ENCODE data around the gene CSRP1.
"Not testable (repeated sequence)": the region's sequence is repeated elsewhere in the genome, so short reads cannot be mapped to it uniquely, and the experiment has no call there.

The CSRP1 gene

GRCh38 chr1:201506557-201507359 lies at the start of gene CSRP1:
Gene CSRP1, minus strand, starts transcription at chr1:201507123. Its CDS starts 10,820 bp downstream, at chr1:201496303.
- H3K4me3 Mint-ChIP-seq = peak within 1 kb of the TSS; percentile 93
- H3K4me1 Mint-ChIP-seq (ENCODE audit: low read depth) = peaks cover 49% of the 10 kb centered on the region
- no peaks in the 10 kb centered on the region for H3K9me3 Mint-ChIP-seq (ENCODE audit: low read depth)
- H3K36me3 Mint-ChIP-seq = no peaks in the 10 kb centered on the region
- no peaks in the 10 kb centered on the region for H3K27me3 Mint-ChIP-seq
- peak within 1 kb of the TSS; percentile 91 for H3K27ac Mint-ChIP-seq

GRCh38 chr1:201555593-201555945 lies 48.6 kb upstream of the CSRP1 start:
- H3K9me3 Mint-ChIP-seq (ENCODE audit: low read depth) = no peaks in the 10 kb centered on the region
- peaks cover 3% of the 10 kb centered on the region for H3K4me1 Mint-ChIP-seq (ENCODE audit: low read depth)
- no peaks in the 10 kb centered on the region for H3K36me3 Mint-ChIP-seq
- no peaks in the 10 kb centered on the region for H3K27me3 Mint-ChIP-seq
- no peak overlapping the region for H3K27ac Mint-ChIP-seq
- no peak overlapping the region for H3K4me3 Mint-ChIP-seq

DNA sequence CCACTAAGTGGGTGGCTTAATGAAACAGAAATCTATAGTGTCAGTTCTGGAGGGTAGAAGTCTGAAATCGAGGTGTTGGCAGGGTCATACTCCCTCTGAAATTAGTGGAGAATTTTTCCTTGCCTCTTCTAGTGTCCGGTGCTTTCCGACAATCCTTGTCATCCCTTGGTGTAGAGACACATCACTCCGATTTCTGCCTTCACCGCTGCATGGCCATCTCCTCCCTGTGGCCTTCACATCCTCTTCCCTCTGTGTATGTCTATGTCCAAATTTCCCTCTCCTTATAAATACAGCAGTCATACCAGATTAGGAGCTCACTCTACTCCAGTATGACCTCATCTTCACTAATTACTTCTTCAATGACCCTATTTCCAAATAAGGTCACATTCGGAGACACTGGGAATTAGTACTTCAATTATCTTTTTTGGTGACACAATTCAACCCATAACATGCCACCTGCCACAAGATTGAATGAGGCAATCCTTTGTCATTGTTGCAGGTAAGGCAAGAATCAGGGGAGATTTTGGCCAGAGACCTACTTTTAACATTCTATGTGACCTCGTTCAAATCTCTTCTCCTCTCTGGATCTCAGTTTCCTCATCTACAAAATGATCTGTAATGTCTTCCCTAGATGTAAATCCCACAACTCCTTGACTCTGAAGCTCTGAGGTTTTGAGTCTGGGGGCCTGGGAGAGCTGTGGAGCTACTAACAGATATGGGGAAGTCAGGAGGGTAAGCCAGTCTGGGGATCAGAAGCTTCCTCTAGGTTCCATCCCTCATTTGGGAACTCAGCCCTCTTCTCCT lies 48.1 kb upstream of the CSRP1 start:
- no peak overlapping the region for H3K4me3 Mint-ChIP-seq
- H3K36me3 Mint-ChIP-seq = no peaks in the 10 kb centered on the region
- peaks cover 3% of the 10 kb centered on the region for H3K4me1 Mint-ChIP-seq (ENCODE audit: low read depth)
- no peaks in the 10 kb centered on the region for H3K9me3 Mint-ChIP-seq (ENCODE audit: low read depth)
- no peak overlapping the region for H3K27ac Mint-ChIP-seq
- H3K27me3 Mint-ChIP-seq = no peaks in the 10 kb centered on the region

GRCh38 chr1:201554190-201554600 lies 47.3 kb upstream of the CSRP1 start:
- Mint-ChIP-seq H3K9me3 (ENCODE audit: low read depth) (no peaks in the 10 kb centered on the region), H3K27ac (no peak overlapping the region), H3K4me3 (no peak overlapping the region), H3K36me3 (no peaks in the 10 kb centered on the region), H3K27me3 (no peaks in the 10 kb centered on the region), H3K4me1 (ENCODE audit: low read depth) (no peaks in the 10 kb centered on the region)

DNA sequence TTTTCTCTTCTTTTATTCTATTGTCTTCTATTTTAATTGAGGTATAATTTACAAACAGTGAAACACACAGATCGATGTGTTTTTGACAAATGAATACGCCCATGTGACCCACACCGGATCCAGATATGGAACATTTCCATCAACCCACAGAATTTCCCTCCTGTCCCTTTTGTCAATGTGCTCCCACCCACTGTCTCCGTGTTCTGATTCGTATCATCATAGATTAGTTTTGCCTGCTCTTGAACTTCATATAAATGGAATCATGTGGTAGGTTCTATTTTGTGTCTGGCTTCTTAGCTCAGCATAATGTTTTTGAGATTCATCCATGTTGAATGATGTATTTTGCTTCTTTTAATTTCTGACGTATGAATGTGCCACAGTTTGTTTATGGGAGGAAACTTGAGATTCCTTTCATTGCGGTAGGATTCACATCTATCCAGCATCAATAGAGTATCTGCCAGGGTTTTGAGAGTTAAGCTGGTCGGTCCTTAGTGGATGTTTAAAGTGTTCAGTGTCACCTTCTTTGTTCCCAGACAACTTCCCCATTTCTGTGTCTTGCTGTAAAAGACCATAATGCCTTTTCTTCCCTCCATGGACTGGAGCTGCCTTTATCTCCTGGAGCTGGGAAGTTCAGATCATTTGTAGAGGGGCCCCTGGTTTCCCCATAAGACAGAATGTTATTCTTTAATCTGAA lies 46.7 kb upstream of the CSRP1 start:
- H3K4me1 Mint-ChIP-seq (ENCODE audit: low read depth) = no peaks in the 10 kb centered on the region
- no peaks in the 10 kb centered on the region for H3K9me3 Mint-ChIP-seq (ENCODE audit: low read depth)

DNA sequence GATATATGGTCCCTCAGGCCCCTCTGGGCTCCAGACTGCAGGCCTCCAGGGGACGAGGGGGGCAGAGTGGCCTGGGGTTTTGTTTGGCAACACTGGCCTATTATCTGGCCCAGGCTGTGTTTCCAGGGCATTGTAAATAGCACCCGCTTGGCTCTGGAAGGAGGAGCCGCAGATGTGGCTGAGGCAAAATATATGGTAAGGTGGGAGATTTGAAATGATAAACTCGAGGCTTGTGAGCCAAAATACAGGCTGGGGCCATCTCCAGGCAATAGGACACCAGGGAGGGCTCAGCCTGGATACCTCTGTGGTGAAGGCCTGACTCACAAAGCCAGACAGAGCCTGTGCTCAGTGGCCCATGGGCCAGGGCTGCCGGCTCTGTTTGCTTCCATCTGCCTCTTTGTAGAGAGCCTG lies 46.0 kb upstream of the CSRP1 start:
- Mint-ChIP-seq H3K27ac (no peak overlapping the region), H3K36me3 (peaks cover 3% of the 10 kb centered on the region), H3K4me1 (ENCODE audit: low read depth) (no peaks in the 10 kb centered on the region), H3K9me3 (ENCODE audit: low read depth) (no peaks in the 10 kb centered on the region), H3K27me3 (no peaks in the 10 kb centered on the region), H3K4me3 (no peak overlapping the region)

More for the DNA sequence above, 46.7 kb upstream of the CSRP1 start:
- Mint-ChIP-seq H3K27me3 (no peaks in the 10 kb centered on the region), H3K4me3 (no peak overlapping the region), H3K27ac (no peak overlapping the region), H3K36me3 (peaks cover 2% of the 10 kb centered on the region)

- Mint-ChIP-seq H3K9me3 (ENCODE audit: low read depth) (no peaks in the 10 kb centered on the region), H3K4me1 (ENCODE audit: low read depth) (no peaks in the 10 kb centered on the region), H3K27me3 (no peaks in the 10 kb centered on the region), H3K27ac (no peak overlapping the region), H3K4me3 (no peak overlapping the region), H3K36me3 (peaks cover 3% of the 10 kb centered on the region)
Measured at GRCh38 chr1:201551877-201552731, 45.2 kb upstream of the CSRP1 start.

DNA sequence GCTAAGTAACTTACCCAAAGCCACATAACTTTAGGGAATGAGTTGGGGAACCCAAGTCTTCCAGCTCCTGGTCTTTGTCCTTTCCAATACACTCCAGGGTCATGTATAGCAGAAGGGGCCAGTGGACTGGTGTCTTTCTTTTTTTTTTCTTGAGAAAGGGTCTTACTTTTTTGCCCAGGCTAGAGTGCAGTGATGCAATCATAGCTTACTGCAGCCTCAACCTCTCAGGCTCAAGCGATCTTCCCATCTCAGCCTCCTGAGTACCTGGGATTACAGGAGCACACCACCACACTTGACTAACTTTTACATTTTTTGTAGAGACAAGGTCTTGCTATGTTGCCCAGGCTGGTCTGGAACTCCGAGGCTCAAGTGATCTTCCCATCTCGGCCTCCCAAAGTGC lies 44.2 kb upstream of the CSRP1 start:
- peaks cover 3% of the 10 kb centered on the region for H3K36me3 Mint-ChIP-seq
- H3K27ac Mint-ChIP-seq = no peak overlapping the region
- H3K4me1 Mint-ChIP-seq (ENCODE audit: low read depth) = no peaks in the 10 kb centered on the region
- no peaks in the 10 kb centered on the region for H3K9me3 Mint-ChIP-seq (ENCODE audit: low read depth)
- H3K27me3 Mint-ChIP-seq = peaks cover 2% of the 10 kb centered on the region
- H3K4me3 Mint-ChIP-seq = no peak overlapping the region

DNA sequence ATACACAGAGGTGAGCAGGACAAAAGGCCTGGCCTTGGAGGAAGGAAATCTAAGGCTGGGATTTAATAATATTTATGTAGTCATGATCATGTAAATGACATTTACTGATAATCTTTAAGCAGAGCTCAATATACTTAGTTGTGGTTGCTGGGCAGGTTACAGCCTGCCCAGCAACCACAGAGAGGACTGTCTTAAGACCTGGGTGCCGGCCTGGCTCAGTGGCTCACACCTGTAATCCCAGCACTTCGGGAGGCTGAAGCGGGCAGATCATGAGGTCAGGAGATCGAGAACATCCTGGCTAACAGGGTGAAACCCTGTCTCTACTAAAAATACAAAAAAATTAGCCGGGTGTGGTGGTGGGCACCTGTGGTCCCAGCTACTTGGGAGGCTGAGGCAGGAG lies 42.6 kb upstream of the CSRP1 start:
- H3K27ac Mint-ChIP-seq; H3K4me1 Mint-ChIP-seq (ENCODE audit: low read depth); H3K27me3 Mint-ChIP-seq; H3K36me3 Mint-ChIP-seq; H3K4me3 Mint-ChIP-seq; H3K9me3 Mint-ChIP-seq (ENCODE audit: low read depth): not testable (repeated sequence)

GRCh38 chr1:201545851-201546492 lies 39.0 kb upstream of the CSRP1 start:
- no peak overlapping the region for H3K4me3 Mint-ChIP-seq
- peaks cover 7% of the 10 kb centered on the region for H3K27me3 Mint-ChIP-seq
- H3K4me1 Mint-ChIP-seq (ENCODE audit: low read depth) = no peaks in the 10 kb centered on the region
- no peaks in the 10 kb centered on the region for H3K9me3 Mint-ChIP-seq (ENCODE audit: low read depth)
- peaks cover 4% of the 10 kb centered on the region for H3K36me3 Mint-ChIP-seq
- no peak overlapping the region for H3K27ac Mint-ChIP-seq

GRCh38 chr1:201544710-201545109 lies 37.8 kb upstream of the CSRP1 start:
- H3K36me3 Mint-ChIP-seq = peaks cover 4% of the 10 kb centered on the region
- H3K27me3 Mint-ChIP-seq = peaks cover 13% of the 10 kb centered on the region
- no peaks in the 10 kb centered on the region for H3K9me3 Mint-ChIP-seq (ENCODE audit: low read depth)
- no peak overlapping the region for H3K27ac Mint-ChIP-seq
- H3K4me1 Mint-ChIP-seq (ENCODE audit: low read depth) = peaks cover 10% of the 10 kb centered on the region
- H3K4me3 Mint-ChIP-seq = no peak overlapping the region

DNA sequence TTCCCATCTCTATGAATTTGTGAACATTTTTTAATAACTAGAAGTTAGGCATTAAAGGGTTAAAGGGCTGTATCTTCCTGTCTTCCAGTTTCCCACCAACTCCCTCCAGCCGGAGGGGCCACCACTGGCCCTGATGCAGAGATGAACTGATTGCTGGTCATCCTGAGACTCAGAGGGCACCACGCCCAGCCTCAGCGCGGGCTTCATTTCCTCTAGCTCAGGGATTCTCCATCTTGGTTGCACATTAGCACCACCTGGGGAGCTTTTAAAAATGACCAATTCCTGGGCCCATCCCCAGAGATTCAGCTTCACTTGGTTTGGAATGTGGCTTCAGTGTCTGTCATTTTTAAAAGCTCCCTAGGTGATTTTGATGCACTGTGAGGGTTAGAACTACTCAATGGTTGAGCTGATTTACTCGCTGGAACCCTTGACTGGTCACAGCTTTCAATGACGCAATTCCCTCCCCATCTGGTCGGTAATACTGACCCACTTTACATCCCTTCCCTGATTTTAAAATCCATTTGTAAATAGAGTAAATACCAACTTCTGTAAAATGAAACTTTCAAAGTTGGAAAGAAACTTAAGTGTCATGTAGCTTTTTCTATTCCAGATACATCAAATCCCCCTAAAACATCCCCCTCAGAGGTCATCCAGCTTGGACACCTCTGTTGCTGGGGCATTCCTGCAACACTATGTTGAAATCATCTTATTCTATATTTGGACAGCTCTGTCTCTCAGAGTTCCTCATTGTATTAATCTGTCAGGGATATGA lies 37.1 kb upstream of the CSRP1 start:
- no peaks in the 10 kb centered on the region for H3K9me3 Mint-ChIP-seq (ENCODE audit: low read depth)
- no peak overlapping the region for H3K4me3 Mint-ChIP-seq
- H3K4me1 Mint-ChIP-seq (ENCODE audit: low read depth) = peaks cover 14% of the 10 kb centered on the region
- H3K27ac Mint-ChIP-seq = no peak overlapping the region
- H3K36me3 Mint-ChIP-seq = peaks cover 4% of the 10 kb centered on the region
- peaks cover 16% of the 10 kb centered on the region for H3K27me3 Mint-ChIP-seq

DNA sequence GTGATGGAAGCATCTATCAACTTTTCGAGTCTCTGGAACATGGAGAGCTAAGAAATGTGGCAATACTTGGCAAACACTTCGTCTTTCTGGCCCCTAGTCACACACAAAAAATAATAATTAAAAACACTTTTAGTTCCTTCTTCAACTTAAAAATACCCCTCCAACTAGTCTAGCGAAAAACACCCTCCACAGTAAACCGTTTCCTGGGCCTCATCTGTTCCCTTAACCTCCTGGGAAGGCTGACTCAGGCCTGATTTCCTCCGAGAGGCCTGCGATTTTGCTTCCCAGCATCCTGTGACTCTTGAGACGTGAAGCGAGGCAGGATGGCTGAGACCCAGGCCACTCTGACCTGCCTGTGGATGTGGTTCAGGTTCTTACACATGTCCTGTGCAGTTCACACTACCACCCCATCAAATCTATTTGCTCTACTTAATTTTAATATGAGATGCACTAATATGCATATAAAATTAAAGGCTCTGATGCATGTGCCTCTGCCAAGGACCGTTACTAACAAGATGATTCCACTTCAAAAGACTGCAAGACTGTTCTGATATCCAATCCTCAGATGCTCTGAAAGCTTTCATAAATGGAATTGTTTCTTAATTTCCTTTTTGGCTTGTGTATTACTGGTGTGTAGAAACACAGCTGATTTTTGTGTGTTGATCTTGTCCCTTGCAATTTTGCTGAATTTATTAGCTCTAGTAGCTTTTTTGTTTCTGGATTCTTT lies 35.5 kb upstream of the CSRP1 start:
- Mint-ChIP-seq H3K27me3 (peaks cover 23% of the 10 kb centered on the region), H3K27ac (no peak overlapping the region), H3K36me3 (peaks cover 2% of the 10 kb centered on the region), H3K4me1 (ENCODE audit: low read depth) (peaks cover 20% of the 10 kb centered on the region), H3K9me3 (ENCODE audit: low read depth) (no peaks in the 10 kb centered on the region), H3K4me3 (no peak overlapping the region)
